ENCODE measurements around the gene ZBTB17.

DNA sequence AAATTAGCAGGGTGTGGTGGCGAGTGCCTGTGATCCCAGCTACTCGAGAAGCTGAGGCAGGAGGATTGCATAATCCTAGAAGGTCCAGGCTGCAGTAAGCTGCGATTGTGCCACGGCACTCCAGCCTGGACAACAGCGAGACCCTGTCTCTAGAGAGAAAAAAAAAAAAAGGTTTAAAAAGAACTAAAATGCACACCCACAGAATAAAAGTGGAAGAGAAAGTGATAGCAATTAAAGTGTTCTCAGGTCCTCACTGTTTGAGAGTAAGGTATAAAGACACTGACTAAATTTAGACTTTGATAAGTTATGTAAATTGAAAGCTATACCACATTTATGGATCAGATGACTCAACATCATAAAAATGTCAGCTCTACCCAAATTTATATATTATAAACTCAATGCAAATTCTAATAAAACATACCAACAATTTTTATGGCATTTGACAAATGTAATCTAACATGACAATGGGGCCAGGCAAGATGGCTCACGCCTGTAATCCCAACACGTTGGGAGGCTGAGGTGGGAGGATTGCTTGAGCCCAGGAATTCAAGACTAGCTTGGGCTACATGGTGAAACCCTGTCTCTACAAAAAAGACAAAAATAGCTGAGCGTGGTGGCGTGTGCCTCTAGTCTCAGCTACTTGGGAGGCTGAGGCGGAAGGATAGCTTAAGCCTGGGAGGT, 11.8 kb downstream of the ZBTB17 start:
- TF ChIP-seq, protein P1, sequence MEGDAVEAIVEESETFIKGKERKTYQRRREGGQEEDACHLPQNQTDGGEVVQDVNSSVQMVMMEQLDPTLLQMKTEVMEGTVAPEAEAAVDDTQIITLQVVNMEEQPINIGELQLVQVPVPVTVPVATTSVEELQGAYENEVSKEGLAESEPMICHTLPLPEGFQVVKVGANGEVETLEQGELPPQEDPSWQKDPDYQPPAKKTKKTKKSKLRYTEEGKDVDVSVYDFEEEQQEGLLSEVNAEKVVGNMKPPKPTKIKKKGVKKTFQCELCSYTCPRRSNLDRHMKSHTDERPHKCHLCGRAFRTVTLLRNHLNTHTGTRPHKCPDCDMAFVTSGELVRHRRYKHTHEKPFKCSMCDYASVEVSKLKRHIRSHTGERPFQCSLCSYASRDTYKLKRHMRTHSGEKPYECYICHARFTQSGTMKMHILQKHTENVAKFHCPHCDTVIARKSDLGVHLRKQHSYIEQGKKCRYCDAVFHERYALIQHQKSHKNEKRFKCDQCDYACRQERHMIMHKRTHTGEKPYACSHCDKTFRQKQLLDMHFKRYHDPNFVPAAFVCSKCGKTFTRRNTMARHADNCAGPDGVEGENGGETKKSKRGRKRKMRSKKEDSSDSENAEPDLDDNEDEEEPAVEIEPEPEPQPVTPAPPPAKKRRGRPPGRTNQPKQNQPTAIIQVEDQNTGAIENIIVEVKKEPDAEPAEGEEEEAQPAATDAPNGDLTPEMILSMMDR (conservative IDR thresholded peaks at IDR 0.05; ENCODE audit: low read depth, low read length): no peak
- TF ChIP-seq EZH2 (IDR thresholded peaks at IDR 0.05; ENCODE audit: low read length, unreplicated experiment) (no peak), EZH2phosphoT487 (IDR thresholded peaks at IDR 0.05; ENCODE audit: borderline replicate concordance, low read length) (no peak)

Data from PC-3 (cell line).